HFF-Myc (cell line): ENCODE results near the gene COL8A1.

Experiments used
- DNase-seq: peaks from one replicate; pipeline ENCODE4 v3.0.0-alpha.2; 2011; ENCODE audit warnings: low read depth; ENCODE audit errors: extremely low read depth
- H3K4me3 ChIP-seq: replicated peaks from 2 replicates; pipeline ENCODE4 v1.5.1; 2011; ENCODE audit warnings: low read depth, mild to moderate bottlenecking, control low read depth, low read length
- CTCF ChIP-seq: IDR thresholded peaks from 2 replicates; pipeline ENCODE4 v1.5.1; 2012; ENCODE audit warnings: mild to moderate bottlenecking, low read depth, low read length, control low read depth; ENCODE audit errors: missing control alignments

The COL8A1 gene

DNA sequence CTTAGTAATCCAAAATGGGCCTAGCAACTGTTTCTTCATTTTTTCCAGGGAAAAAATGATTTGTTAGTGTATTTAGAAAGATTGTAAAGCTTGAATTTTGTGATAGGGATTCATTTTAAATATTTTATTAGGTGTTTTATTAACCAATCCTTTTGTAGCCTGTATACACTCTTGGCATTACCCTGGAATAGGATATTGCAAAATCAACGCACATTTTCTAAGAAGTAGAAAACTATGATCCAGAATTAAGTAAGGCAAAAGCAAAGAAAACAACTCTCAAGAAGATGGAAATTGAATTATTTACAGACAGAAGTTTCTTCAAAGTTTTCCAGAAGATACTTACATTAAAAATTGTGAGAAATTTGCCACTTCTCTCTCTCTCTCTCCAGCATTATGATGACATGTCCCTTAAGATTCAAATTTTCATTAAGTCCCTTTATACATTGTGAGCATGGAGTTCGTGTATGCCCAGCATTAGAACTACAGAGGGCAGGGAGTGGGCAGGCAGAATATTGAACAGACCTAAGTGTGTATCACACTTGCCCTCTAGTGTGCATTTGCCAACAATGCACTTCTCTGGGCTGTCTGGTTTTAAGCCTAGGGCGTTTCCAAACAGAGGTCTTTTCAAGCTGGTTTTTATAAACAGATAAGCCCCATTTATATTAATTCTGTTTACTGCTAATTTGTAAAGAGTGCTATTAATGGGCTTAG, 150.8 kb downstream of the COL8A1 start:
- peak; percentile 52 for DNase-seq
- peak; percentile 69 for TF ChIP-seq CTCF
- H3K4me3 ChIP-seq = no peak overlapping the region

- TF ChIP-seq CTCF = no peak
- H3K4me3 ChIP-seq = no peak overlapping the region
- DNase-seq = no peak
Observed at GRCh38 chr3:99794485-99794884, 156.1 kb downstream of the COL8A1 start.

DNA sequence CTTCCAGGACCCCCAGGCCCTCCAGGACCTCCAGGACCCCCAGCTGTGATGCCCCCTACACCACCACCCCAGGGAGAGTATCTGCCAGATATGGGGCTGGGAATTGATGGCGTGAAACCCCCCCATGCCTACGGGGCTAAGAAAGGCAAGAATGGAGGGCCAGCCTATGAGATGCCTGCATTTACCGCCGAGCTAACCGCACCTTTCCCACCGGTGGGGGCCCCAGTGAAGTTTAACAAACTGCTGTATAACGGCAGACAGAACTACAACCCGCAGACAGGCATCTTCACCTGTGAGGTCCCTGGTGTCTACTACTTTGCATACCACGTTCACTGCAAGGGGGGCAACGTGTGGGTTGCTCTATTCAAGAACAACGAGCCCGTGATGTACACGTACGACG, 157.2 kb downstream of the COL8A1 start:
- no peak for TF ChIP-seq CTCF
- no peak overlapping the region for H3K4me3 ChIP-seq
- DNase-seq = no peak

DNA sequence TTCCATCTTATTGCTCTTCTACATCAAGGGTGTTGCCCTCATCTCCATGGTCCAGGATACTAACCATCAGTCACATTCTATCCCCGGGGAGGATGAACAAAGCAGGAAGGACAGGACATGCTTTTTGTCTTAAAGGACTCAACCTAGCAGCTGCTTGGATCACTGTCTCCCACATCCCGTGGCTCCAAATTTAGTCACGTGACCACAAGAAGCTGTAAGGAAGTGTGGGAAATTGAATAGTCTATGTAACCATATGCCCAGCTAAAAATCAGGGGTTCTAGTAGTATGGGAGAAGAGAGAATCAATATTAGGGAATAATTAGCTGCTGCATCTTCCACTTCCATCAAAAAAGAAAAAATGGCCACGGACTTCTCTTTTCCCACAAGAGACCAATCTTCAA, 161.0 kb downstream of the COL8A1 start:
- TF ChIP-seq CTCF = no peak
- H3K4me3 ChIP-seq = no peak overlapping the region
- DNase-seq = no peak

- no peak for TF ChIP-seq CTCF
- no peak for DNase-seq
- no peak overlapping the region for H3K4me3 ChIP-seq
Observed at GRCh38 chr3:99803297-99803696, 164.9 kb downstream of the COL8A1 start.

- DNase-seq = no peak
- no peak overlapping the region for H3K4me3 ChIP-seq
- TF ChIP-seq CTCF = no peak
Observed at GRCh38 chr3:99805160-99805559, 166.8 kb downstream of the COL8A1 start.
